Measurements from ENCODE around the gene RPA3.
"Not testable (repeated sequence)": the region's sequence is repeated elsewhere in the genome, so short reads cannot be mapped to it uniquely, and the experiment has no call there.

RPA3 gene

GRCh38 chr7:7688310-7688709 is 30.1 kb downstream of the RPA3 start:
- DNase-seq = no peak

DNA sequence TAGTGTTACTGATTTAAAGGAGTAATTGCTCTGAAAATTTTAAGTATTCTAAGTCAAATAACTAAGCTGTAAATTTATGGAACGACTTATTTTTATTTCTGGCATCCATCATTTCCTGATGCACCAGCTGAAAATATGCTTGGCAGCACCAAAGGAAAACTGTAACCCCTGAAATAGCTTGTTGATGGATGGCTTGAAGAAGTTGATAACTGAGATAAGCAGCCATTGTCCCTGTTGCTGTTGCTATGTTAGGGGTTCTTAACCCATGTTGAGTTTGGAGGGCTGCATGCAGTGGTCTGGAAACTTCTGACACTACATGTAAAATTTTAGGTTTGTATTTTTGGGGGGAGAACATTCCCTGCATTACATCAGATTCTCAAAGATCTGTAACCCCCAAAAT is 30.6 kb downstream of the RPA3 start:
- no peak for DNase-seq

- no peak for DNase-seq
These were observed 31.4 kb downstream of the RPA3 start for GRCh38 chr7:7686811-7687508.

GRCh38 chr7:7682861-7683260 is 35.5 kb downstream of the RPA3 start:
- no peak for DNase-seq

GRCh38 chr7:7681936-7682329 is 36.5 kb downstream of the RPA3 start:
- no peak for DNase-seq

DNA sequence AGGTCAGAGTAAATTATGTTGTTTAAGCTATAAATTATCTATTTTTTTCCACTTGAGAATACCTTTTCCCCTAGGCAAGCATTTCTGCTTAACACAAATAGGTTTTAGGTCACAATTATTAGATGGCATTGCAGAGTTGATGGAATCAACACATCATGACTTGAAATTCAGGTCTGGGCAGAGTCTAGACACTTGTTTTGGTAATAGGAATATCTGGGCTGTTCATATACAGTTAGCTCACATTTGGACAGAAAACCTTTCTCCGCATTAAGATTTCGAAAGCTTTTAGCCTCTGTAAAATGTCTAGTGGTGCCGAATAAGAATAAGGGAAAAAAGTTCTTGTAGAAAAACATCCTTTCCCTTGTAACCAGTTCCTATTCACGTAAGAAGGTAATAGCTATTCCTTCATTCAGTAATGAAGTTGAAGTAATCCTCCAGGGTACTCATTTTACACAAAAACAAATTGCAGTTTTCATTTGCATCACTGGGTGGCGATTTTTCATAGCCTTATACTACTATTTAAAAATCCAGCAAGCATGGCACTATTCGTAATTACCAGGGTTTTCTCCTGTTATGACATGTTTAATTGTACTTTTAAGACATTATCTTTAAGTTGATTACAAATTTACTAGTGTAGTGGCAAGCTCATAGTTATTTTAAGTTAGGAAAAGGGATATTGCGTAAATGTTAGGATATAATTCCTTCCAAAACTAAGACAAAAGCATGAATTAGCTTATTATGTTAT is 37.0 kb downstream of the RPA3 start:
- DNase-seq = no peak

- not testable (repeated sequence) for DNase-seq
These were observed 38.8 kb downstream of the RPA3 start for GRCh38 chr7:7679640-7680039.

DNA sequence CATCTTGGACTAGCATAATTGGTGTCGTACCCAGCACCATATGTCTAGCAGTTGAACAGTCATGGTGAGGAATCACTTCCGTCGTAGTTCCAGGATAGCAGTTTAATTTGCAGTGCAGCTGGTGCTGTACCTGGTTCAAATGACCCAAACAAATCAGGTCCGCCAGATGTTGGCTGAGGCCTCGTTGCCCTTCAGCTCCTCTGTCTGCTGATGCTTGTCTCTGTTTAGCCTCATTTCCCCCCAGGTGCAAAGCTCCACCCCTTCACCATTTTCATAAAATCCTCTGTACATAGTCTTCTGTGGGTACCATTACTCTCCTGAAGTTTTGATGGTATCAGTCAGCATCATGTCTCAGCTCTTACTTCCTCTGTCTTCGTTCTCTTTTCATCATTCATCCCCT is 42.7 kb downstream of the RPA3 start:
- DNase-seq = no peak

GRCh38 chr7:7673240-7673550 is 45.2 kb downstream of the RPA3 start:
- no peak for DNase-seq

DNA sequence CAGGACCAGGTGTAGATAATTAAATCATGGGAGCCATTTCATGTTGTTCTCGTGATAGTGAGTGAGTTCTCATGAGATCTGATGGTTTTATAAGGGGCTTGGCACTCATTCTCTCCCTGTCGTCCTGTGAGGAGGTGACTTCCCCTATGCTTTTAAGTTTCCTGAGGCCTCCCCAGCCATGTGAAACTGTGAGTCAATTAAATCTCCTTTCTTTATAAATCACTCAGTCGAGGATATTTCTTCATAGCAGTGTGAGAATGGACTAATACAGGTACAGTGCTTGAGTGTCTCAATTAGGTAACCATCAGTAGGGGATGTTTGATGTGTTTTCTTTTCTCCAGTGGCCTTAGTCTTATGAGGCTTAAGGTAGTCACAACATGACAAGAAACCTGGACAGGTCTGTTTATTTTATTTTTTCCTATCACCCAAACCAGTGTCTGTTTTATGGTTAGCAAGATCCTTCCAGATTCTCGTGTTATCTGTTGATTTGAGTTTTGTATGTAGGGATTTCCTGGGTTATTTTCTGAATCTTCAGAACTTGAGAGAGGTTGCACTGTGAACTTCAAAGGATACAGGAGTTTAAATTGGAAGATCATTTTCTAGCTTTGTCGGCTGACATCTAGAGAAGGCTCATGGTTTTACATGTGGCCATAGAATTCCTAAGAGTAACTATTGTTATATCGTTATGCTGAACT is 45.7 kb downstream of the RPA3 start:
- no peak for DNase-seq

DNA sequence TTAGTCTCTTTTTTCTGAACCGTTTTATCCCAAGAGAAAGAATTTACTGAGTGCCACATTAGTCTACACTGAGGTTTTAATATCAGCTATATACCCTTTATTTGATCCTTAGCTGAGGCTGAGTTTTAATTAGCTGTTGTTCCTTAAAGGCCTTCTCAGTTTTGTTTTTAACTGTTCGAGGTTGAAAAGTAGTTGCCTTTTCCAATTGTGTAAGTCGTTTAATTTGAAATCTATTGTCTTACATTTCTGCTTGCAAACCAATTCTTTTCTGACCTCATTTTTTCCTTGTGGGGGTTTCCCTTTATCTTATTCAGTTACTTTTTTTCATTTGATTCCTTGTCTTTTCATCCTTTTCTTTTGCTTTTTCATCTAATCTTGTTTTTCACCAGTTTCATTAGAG is 47.0 kb downstream of the RPA3 start:
- DNase-seq = no peak

DNA sequence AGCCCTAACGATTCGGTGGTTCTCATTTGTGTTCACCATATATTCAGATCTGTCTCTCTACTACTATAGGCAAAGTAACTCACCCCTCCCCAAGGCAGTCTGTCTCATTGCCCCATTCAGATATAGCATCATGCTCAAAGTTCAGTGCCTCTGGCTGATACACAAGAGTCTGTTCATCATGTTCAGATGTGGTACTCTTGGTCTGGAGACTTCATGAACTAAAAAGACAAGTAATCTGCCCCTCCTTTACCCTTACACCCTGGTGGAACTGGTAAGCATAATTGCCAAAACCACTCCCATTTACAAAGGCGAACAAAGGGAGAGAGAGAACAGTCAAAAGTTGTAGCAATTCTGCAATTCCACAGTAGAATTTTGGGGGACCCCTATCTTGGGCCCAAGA is 47.9 kb downstream of the RPA3 start:
- DNase-seq = no peak

DNA sequence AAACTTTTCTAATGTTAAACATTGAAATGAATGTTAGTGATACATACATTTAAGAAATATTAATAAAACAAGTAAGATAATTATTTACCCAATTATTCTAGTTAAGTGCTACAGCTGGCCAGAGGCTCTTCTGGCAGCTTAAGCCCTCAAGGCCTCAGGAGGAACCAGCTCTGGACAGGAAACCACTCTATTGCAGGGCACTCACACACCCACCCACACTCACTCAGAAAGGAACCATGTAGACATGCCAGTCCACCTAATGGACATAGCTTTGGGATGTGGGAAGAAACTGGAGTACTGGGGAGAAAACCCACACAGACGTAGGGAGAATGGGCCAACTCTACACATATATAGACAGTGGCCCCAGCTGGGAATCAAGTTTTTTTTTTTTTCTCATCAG is 49.7 kb downstream of the RPA3 start:
- DNase-seq = no peak

DNA sequence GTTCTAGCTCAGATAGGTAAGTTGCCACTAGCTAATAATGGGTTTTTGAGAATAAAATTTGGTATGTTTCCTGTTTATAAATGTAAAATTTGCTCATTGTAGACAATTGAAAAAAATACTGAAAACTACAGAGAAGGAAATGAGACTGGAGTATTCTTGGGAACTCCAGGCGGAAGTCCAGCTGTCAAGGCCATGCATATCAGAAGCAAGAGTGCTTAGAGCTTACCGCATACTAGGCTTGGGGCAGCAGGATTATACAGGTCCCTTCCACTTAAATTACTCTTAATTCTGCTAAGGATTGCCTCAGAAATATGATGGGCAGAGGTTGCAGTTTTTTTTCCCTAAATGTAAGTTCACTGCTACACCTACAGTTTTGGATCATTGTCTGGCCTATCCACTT is 51.2 kb downstream of the RPA3 start:
- DNase-seq = no peak

DNA sequence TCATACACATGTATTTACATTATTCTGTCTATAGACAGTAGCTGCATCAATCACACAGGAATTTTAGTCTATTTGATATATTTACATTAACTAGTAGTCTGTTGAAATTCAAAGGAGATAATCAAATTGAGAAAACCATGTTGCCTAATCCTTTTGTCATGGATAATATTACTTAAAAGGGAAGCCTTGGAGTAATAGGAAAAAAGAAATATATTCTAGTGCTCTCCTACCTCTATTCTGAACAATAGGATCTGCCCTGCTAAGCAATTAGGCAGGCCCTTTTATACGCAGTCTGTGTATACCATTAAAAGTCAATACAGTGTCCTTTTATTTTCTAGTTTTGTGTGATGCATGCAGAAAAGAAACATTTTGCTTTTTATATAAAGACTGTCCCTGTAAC is 53.4 kb downstream of the RPA3 start:
- DNase-seq = no peak

GRCh38 chr7:7664291-7664690 is 54.1 kb downstream of the RPA3 start:
- no peak for DNase-seq

DNA sequence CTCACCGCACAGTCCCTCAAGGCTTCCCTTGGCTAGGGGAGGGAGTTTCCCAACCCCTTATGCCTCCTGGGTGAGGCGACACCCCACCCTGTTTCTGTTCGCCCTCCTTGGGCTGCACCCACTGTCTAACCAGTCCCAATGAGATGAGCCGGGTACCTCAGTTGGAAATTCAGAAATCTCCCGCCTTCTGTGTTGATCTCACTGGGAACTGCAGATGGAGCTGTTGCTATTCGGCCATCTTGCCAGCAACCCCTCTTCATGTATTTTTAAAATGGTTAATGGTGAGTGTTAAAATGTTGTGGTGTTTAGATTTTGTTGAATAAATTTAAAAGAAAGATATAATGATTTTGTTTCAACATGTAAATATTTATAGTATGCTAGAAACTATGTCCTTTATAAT is 55.9 kb downstream of the RPA3 start:
- no peak for DNase-seq

GRCh38 chr7:7656459-7656858 is 61.9 kb downstream of the RPA3 start:
- not testable (repeated sequence) for DNase-seq

GRCh38 chr7:7654964-7655715 is 63.3 kb downstream of the RPA3 start:
- no peak for DNase-seq

DNA sequence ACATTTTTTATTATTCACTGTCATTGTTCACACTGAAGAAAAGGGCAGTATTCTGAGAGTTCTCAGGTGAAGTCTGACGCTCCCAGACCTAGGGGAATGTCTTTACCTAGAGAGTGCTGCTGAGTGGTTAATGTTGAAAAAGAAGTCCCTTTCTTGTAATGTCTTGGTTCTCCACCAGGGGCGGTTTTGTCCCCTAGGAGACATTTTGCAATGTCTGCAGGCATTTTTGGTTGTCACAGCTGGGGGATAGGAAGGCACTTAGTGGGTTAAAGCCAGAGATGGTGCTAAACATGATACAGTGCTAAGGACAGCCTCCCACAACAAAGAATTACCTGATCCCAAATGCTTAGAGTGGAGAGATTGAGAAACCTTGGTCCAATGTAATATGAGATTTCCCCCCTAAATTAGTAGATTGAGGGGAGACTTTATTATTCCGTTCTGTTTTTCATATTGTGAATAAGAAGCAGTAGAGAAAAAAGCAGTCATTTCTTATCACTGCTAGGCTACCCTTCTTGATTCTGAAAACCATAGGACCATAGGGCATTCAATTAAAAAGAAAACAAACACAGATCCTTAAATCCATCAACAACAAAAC is 64.7 kb downstream of the RPA3 start:
- DNase-seq = no peak

DNA sequence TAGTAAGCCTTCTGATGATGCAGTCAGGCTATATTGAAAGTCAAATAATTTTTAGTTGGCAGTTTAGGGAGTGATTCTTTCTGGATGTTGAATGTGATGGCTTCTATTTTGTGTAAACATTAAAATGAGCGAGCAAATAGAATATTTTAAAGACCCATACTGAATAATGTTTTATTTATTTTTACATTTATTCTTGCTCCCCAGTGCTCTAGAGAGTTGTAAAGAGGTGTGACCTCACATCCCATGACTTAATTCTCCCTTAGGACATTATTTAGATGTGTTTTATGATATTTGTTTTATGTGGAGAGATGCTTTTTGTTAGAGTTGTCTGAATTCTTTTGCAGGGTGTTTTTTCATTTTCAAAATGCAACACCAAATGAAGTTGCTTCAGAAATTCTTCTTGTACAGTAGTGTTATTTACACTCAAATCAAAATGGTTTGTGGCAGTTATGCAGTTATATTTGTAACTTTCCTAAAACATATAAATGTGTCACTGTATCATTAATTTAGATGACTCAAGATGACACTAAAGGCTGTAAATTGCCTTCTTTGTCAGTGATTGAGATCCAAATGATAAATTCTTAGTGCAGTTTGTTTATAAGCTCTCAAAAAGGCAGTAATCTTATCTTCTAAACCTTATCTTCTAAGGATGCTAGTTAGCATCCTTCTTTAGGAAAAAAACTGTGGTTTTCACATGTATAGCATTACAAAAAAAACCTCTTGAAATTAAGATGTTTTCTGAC is 65.4 kb downstream of the RPA3 start:
- DNase-seq = no peak

GRCh38 chr7:7651479-7651878 is 66.9 kb downstream of the RPA3 start:
- DNase-seq = no peak
